Activated T-helper 2 cell treated with anti-CD3 and anti-CD28 coated beads, Interferon-gamma antibody, Interleukin-2, Interleukin-4, amounts not matched to agents 10 μg/mL and 5 μg/mL and 100 μg/mL, durations not matched to agents 14 hours and 24 hours and 36 hours (primary cell): ENCODE results near the gene PRR12. TPM values are rescaled to one million over a fixed set of nuclear protein-coding genes. Genes with fewer than 3 reads are reported as not detected.

Experiments used
- DNase-seq: peaks from one replicate; pipeline ENCODE4 v3.0.0; 2021; ENCODE audit warnings: low spot score
- H3K27ac Mint-ChIP-seq: one replicate; pipeline ENCODE4 v1.8.0; 2021; ENCODE audit warnings: mixed read lengths
- H3K27me3 Mint-ChIP-seq: one replicate; pipeline ENCODE4 v1.8.0; 2021; ENCODE audit warnings: low read depth, mixed read lengths
- H3K36me3 Mint-ChIP-seq: one replicate; pipeline ENCODE4 v1.8.0; 2021; ENCODE audit warnings: low read depth, mixed read lengths
- H3K4me1 Mint-ChIP-seq: one replicate; pipeline ENCODE4 v1.8.0; 2021; ENCODE audit warnings: low read depth, mixed read lengths
- H3K4me3 Mint-ChIP-seq: one replicate; pipeline ENCODE4 v1.8.0; 2021; ENCODE audit warnings: low read depth, mild to moderate bottlenecking, moderate library complexity, mixed read lengths
- H3K9me3 Mint-ChIP-seq: one replicate; pipeline ENCODE4 v1.8.0; 2021; ENCODE audit warnings: mixed read lengths
- intact Hi-C: fragments of 100-400 bp; cut with micrococcal nuclease; formaldehyde crosslinking; loops from one replicate; pipeline ENCODE4 v1.15.1; 2023
- total RNA-seq: library from RNA; stranded (reverse); gene quantifications from 2 replicates; pipeline ENCODE4 v1.2.3, GENCODE V29; 2022

The PRR12 gene
- total RNA-seq, 1 donor from 2014 or later = 34.6 TPM

GRCh38 chr19:49663224-49663623 lies 72.2 kb downstream of the PRR12 start:
- Mint-ChIP-seq H3K9me3 (no peaks in the 10 kb centered on the region), H3K4me1 (peaks cover 20% of the 10 kb centered on the region), H3K27ac (peak overlapping the region; percentile 87), H3K4me3 (peak overlapping the region; percentile 95), H3K27me3 (no peaks in the 10 kb centered on the region), H3K36me3 (peaks cover 39% of the 10 kb centered on the region)
- intact Hi-C loops = loop anchor here (10.0 kb wide), 1 partner anchor 152 kb away; the partner anchor contains the start of genes FUZ and MED25
- no peak for DNase-seq

GRCh38 chr19:49664171-49665035 lies 73.4 kb downstream of the PRR12 start:
- peak; percentile 79 for DNase-seq
- peak overlapping the region; percentile 87 for H3K27ac Mint-ChIP-seq
- peaks cover 35% of the 10 kb centered on the region for H3K36me3 Mint-ChIP-seq
- H3K4me1 Mint-ChIP-seq = peaks cover 20% of the 10 kb centered on the region
- no peaks in the 10 kb centered on the region for H3K9me3 Mint-ChIP-seq
- intact Hi-C loops = loop anchor here (1.0 to 10.0 kb wide), 3 partner anchors 12 to 150 kb away; partner anchors contain the start of genes FUZ, MED25 and SCAF1
- peak overlapping the region; percentile 95 for H3K4me3 Mint-ChIP-seq
- no peaks in the 10 kb centered on the region for H3K27me3 Mint-ChIP-seq

GRCh38 chr19:49665036-49665350 lies 74.0 kb downstream of the PRR12 start:
- peak overlapping the region; percentile 87 for H3K27ac Mint-ChIP-seq
- H3K36me3 Mint-ChIP-seq = peaks cover 33% of the 10 kb centered on the region
- H3K9me3 Mint-ChIP-seq = no peaks in the 10 kb centered on the region
- H3K27me3 Mint-ChIP-seq = no peaks in the 10 kb centered on the region
- H3K4me1 Mint-ChIP-seq = peaks cover 20% of the 10 kb centered on the region
- H3K4me3 Mint-ChIP-seq = peak overlapping the region; percentile 95
- DNase-seq = no peak
- intact Hi-C loops = loop anchor here (1.0 to 10.0 kb wide), 2 partner anchors 11 to 150 kb away; partner anchors contain the start of genes FUZ and MED25

- peak; percentile 98 for DNase-seq
- Mint-ChIP-seq H3K27me3 (no peaks in the 10 kb centered on the region), H3K4me3 (peak within 1 kb of the TSS; percentile 95), H3K27ac (peak within 1 kb of the TSS; percentile 87), H3K9me3 (no peaks in the 10 kb centered on the region), H3K36me3 (peaks cover 31% of the 10 kb centered on the region), H3K4me1 (peaks cover 20% of the 10 kb centered on the region)
- intact Hi-C loops = loop anchor here (1.0 to 10.0 kb wide), 2 partner anchors 11 to 149 kb away; partner anchors contain the start of genes FUZ and MED25
Observed at GRCh38 chr19:49665351-49666119, 74.6 kb downstream of the PRR12 start, which contains the start of the genes BCL2L12 and IRF3. Gene BCL2L12, plus strand, starts transcription at chr19:49665933. Its CDS starts 760 bp downstream, at chr19:49666693. Gene IRF3, minus strand, starts transcription at chr19:49665857. Its CDS starts 1,019 bp downstream, at chr19:49664838.

- Mint-ChIP-seq H3K36me3 (peaks cover 31% of the 10 kb centered on the region), H3K4me1 (peaks cover 20% of the 10 kb centered on the region), H3K4me3 (peak overlapping the region; percentile 95), H3K9me3 (no peaks in the 10 kb centered on the region), H3K27ac (peak overlapping the region; percentile 87), H3K27me3 (no peaks in the 10 kb centered on the region)
- no peak for DNase-seq
- intact Hi-C loops = loop anchor here (10.0 kb wide), 1 partner anchor 149 kb away; the partner anchor contains the start of genes FUZ and MED25
Observed at GRCh38 chr19:49666120-49666444, 75.1 kb downstream of the PRR12 start.

- H3K4me1 Mint-ChIP-seq = peaks cover 27% of the 10 kb centered on the region
- H3K4me3 Mint-ChIP-seq = peak overlapping the region; percentile 95
- peaks cover 29% of the 10 kb centered on the region for H3K36me3 Mint-ChIP-seq
- peak overlapping the region; percentile 9 for H3K27ac Mint-ChIP-seq
- no peak for DNase-seq
- H3K9me3 Mint-ChIP-seq = no peaks in the 10 kb centered on the region
- no peaks in the 10 kb centered on the region for H3K27me3 Mint-ChIP-seq
- intact Hi-C loops = loop anchor here (10.0 kb wide), 1 partner anchor 147 kb away; the partner anchor contains the start of genes FUZ and MED25
Observed at GRCh38 chr19:49667473-49667872, 76.5 kb downstream of the PRR12 start.

- Mint-ChIP-seq H3K4me1 (peaks cover 17% of the 10 kb centered on the region), H3K36me3 (peaks cover 18% of the 10 kb centered on the region), H3K4me3 (no peak overlapping the region), H3K27me3 (no peaks in the 10 kb centered on the region), H3K27ac (no peak overlapping the region), H3K9me3 (no peaks in the 10 kb centered on the region)
- intact Hi-C loops = loop anchor here (10.0 kb wide), 1 partner anchor 145 kb away; the partner anchor contains the start of genes FUZ and MED25
- DNase-seq = no peak
Observed at GRCh38 chr19:49669516-49669915, 78.5 kb downstream of the PRR12 start.

- H3K27me3 Mint-ChIP-seq = no peaks in the 10 kb centered on the region
- H3K36me3 Mint-ChIP-seq = peaks cover 18% of the 10 kb centered on the region
- H3K27ac Mint-ChIP-seq = peak overlapping the region; percentile 29
- peaks cover 12% of the 10 kb centered on the region for H3K4me1 Mint-ChIP-seq
- no peaks in the 10 kb centered on the region for H3K9me3 Mint-ChIP-seq
- peak; percentile 68 for DNase-seq
- H3K4me3 Mint-ChIP-seq = no peak overlapping the region
- intact Hi-C loops = no loop called here
Observed at GRCh38 chr19:49672131-49672919, 81.3 kb downstream of the PRR12 start.

Other genes with a start within 250 kb of the PRR12 start
- not detected in 2 replicates for gene TEAD2, start 228.8 kb upstream of the PRR12 start, total RNA-seq
- not detected in 2 replicates for gene DKKL1, start 227.3 kb upstream of the PRR12 start, total RNA-seq
- 0.14 and 0.28 TPM in 2 replicates for gene KASH5, start 202.9 kb upstream of the PRR12 start, total RNA-seq
- not detected in 2 replicates for gene PTH2, start 167.7 kb upstream of the PRR12 start, total RNA-seq
- not detected in 2 replicates for gene GFY, start 165.8 kb upstream of the PRR12 start, total RNA-seq
- 0.16 TPM in 1 of 2 replicates, not detected in the other for gene SLC17A7, start 149.7 kb upstream of the PRR12 start, total RNA-seq
- gene PIH1D1, start 139.4 kb upstream of the PRR12 start, total RNA-seq = 136 and 138 TPM in 2 replicates
- gene ALDH16A1, start 138.0 kb upstream of the PRR12 start, total RNA-seq = 26.4 and 32.5 TPM in 2 replicates
- 49.3 and 57.9 TPM in 2 replicates for gene FLT3LG, start 117.0 kb upstream of the PRR12 start, total RNA-seq
- gene RPL13A, start 103.6 kb upstream of the PRR12 start, total RNA-seq = 3,221 and 3,346 TPM in 2 replicates
- gene RPS11, start 94.7 kb upstream of the PRR12 start, total RNA-seq = 2,145 and 2,173 TPM in 2 replicates
- 1.8 and 2.2 TPM in 2 replicates for gene FCGRT, start 78.5 kb upstream of the PRR12 start, total RNA-seq
- gene RCN3, start 63.2 kb upstream of the PRR12 start, total RNA-seq = 3.2 and 3.8 TPM in 2 replicates
- gene NOSIP, start 10.6 kb upstream of the PRR12 start, total RNA-seq = 64.8 and 67.1 TPM in 2 replicates
- gene PRRG2, start 9.9 kb upstream of the PRR12 start, total RNA-seq = 0.83 and 0.84 TPM in 2 replicates
- 4.9 and 6.2 TPM in 2 replicates for gene RRAS, start 49.0 kb downstream of the PRR12 start, total RNA-seq
- gene SCAF1, start 51.0 kb downstream of the PRR12 start, total RNA-seq = 64.6 and 69.5 TPM in 2 replicates
- gene IRF3, start 74.7 kb downstream of the PRR12 start, total RNA-seq = 135 and 147 TPM in 2 replicates
- gene BCL2L12, start 74.8 kb downstream of the PRR12 start, total RNA-seq = 66.2 and 72.7 TPM in 2 replicates
- 431 TPM in 2 replicates for gene PRMT1, start 86.1 kb downstream of the PRR12 start, total RNA-seq
- 7.2 and 7.3 TPM in 2 replicates for gene ADM5, start 98.4 kb downstream of the PRR12 start, total RNA-seq
- gene CPT1C, start 99.9 kb downstream of the PRR12 start, total RNA-seq = 2.8 and 2.9 TPM in 2 replicates
- 2.0 and 2.3 TPM in 2 replicates for gene TSKS, start 172.1 kb downstream of the PRR12 start, total RNA-seq
- 61.9 and 65.4 TPM in 2 replicates for gene AP2A1, start 175.8 kb downstream of the PRR12 start, total RNA-seq
- 13.0 and 13.6 TPM in 2 replicates for gene FUZ, start 222.1 kb downstream of the PRR12 start, total RNA-seq
- 44.0 and 49.6 TPM in 2 replicates for gene MED25, start 227.1 kb downstream of the PRR12 start, total RNA-seq